Subcutaneous adipose tissue (tissue), 4 donors: ENCODE measurements around the gene RPL36A. TPM values are rescaled to one million over a fixed set of nuclear protein-coding genes. Genes with fewer than 3 reads are reported as not detected.

Experiments used
- total RNA-seq, 4 donors: library from RNA; depleted of rRNA; stranded (reverse); fragments of >200 nt; gene quantifications; one replicate each; pipeline ENCODE4 v1.1.0, GENCODE V29; 2016
- TF ChIP-seq, protein P1 (sequence below): fragments of 450-650 bp; IDR thresholded peaks from one replicate; pipeline ENCODE4 v1.5.1; 2016; ENCODE audit warnings: low read depth, mild to moderate bottlenecking, control low read depth, antibody characterized with exemption, moderate library complexity

The RPL36A gene
- total RNA-seq, 4 donors from 2014 or later = 559 to 2,041 (median 1,502) TPM

DNA sequence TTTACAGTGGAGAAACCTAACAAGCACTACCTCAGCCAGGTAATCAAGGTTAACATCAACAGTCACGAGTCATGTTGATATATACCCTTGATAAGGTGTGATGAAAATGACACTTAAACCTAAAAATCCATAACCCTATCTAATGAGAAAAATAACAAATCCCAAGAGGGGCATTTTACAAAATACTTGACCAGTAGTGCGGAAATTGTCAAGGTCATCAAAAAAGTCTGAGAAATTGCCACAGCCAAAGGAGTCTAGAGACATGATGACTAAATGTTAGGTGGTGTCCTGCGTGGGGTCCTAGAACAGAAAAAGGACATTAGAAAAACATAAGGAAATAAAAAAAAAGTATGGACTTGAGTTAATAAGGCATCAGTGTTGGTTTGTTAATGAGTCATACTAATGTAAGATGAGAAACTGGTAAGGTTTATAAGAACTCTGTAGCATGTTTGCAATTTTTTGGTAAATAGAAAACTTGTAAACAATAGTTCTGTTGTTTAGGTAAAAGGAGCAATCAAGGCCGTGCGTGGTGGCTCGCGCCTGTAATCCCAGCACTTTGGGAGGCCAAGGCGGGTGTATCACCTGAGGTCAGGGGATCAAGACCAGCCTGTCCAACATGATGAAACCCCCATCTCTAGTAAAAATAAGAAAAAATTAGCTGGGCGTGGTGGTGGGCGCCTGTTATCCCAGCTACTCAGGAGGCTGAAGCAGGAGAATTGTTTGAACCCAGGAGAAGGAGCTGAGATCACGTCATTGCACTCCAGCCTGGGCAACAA lies 2.9 kb downstream of the RPL36A start:
- TF ChIP-seq, protein P1, sequence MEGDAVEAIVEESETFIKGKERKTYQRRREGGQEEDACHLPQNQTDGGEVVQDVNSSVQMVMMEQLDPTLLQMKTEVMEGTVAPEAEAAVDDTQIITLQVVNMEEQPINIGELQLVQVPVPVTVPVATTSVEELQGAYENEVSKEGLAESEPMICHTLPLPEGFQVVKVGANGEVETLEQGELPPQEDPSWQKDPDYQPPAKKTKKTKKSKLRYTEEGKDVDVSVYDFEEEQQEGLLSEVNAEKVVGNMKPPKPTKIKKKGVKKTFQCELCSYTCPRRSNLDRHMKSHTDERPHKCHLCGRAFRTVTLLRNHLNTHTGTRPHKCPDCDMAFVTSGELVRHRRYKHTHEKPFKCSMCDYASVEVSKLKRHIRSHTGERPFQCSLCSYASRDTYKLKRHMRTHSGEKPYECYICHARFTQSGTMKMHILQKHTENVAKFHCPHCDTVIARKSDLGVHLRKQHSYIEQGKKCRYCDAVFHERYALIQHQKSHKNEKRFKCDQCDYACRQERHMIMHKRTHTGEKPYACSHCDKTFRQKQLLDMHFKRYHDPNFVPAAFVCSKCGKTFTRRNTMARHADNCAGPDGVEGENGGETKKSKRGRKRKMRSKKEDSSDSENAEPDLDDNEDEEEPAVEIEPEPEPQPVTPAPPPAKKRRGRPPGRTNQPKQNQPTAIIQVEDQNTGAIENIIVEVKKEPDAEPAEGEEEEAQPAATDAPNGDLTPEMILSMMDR = no peak

DNA sequence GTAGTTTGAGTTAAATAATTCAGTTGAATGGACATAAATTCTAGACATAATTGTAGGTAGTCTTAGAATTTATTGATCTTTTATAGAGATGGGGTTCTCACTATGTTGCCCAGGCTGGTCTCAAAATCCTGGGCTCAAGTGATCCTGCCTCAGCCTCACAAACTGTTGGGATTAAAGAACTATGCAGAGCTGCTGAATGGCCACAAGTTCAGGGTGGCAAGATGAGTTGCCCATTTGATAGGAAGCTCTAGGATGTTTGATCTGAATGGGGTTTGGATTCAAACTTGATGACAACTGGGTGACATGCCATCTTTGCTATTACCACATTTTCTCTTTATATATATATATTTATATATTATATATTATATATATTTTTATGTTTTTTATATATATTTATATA lies 3.6 kb downstream of the RPL36A start:
- TF ChIP-seq, protein P1 = no peak

DNA sequence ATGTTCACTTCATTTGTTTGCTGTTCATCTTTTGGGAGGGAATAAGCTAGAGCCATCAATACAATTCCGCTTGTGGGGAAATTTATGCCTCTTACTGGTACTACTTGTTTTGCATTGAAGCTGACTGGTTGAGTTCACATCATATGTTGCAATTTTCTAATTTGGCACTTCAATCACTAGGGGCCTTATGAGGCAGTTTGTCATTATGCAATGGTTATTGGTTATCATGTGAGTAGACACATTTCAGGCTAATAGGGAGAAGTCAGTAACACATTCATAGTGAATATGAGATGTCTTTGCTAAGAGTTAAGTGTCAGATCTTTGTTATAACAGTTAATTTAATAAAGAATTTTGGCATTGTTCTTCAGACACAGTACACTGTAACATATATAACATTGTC lies 5.0 kb downstream of the RPL36A start:
- TF ChIP-seq, protein P1 = no peak

DNA sequence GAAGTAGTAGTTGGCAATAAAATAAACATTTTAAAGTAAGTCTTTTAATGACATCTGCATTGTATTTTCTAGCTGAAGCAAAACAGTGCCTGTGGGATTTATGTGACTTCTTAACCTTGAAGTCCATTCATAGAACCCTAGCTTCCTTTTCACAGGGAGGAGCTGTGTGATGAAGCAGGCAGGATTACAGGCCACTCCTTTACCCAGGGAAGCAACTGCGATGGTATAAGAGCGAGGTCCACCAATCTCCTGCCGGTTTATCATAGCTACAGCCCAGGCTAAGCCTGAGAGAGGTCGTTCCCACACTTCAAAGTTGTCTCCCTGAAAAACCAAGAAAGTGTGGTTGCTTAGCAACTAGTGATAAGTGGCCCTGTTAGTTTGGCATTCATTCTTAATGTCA lies 7.0 kb downstream of the RPL36A start:
- TF ChIP-seq, protein P1 = no peak

DNA sequence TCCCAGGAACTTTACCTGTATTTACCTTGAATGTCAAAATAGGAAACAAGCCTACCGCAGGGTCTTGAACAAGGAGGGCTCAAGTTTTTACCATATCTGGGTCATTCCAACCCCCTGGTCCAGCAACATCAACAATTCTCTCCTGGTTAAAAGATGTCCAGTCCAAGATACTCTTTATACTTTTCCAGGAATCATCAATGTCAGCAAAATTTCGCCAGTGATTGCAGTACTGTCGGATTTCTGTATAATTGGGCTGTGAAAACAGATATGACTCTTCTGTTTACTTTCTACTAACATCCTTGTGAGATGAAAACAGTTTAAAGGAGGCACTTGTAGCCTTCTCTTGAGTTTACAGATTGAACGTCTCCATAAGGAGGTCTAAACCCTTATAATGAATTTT lies 7.9 kb downstream of the RPL36A start:
- TF ChIP-seq, protein P1 = no peak

DNA sequence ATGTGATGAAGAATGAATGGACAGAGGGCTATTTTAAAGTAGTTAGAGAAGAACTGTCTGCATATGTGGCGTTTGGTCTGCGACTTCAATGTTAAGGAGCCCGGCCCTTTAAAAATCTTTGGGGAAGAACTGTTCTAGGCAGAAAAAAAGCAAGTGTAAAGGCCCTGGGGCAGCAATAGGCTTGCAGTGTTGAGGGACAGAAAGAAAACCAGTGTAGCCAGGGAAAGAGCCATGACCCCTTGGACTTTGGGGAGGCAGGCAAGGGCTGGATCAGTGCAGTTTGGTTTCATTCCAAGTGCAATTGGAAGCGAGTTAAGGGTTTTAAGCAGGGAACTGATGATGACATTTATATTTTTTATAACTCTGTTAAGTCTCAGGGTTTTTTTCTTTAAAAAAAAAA lies 9.0 kb downstream of the RPL36A start:
- TF ChIP-seq, protein P1 = no peak

DNA sequence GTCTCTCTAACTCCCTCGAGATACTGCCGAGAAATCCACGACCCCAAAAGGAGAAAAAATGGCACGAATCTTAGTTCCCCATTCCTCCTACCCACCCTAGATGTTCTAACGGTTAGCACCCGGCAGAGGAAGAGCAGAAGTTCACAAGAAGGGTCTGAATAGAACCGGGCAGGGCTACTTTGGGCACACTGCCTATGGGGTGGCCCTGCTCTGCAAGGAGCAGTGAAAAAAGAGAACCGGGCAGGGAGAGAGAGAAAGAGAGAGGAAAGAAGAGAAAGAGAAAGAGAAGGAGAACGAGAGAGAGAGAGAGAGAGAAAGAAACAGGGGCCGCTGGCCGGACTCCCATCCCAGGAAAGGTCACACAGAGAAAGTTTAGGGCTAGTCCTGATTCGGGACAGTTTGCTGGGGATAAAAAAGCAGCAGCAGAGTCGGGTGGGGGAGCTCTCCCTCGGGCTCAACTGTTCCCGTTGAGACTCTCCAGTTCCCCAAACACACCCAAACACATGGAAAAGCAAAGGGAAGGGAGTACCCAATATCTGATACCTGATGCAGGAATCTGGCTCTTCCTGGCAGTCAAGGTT lies 16.4 kb downstream of the RPL36A start:
- TF ChIP-seq, protein P1 = no peak
